ENCODE measurements around the gene CDC14A.
A peak's percentile ranks its signal among the peaks of the same experiment; 100 is the strongest.
"Not testable (repeated sequence)": the region's sequence is repeated elsewhere in the genome, so short reads cannot be mapped to it uniquely, and the experiment has no call there.

The CDC14A gene

GRCh38 chr1:100407390-100407789, 55.1 kb downstream of the CDC14A start:
- DNase-seq: not testable (repeated sequence)

DNA sequence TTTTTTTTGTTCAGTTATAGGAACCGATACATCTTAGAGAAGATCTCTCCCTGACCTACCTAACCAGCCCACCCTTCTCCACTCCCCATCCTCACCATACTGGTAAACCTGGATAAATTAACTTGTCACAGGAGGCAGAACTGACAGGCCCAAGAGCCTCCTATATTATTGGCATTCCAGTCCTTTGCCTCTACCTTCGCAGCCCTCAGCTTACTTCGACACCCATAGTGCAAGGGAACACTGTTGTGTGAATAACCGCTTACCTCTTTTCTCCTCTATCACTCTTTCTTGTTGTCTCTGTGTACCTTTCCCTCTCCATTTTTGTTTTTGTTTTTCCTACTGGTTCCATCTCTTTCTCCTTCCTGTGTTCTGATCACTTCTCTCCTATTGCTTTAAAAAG, 58.7 kb downstream of the CDC14A start:
- no peak for DNase-seq

GRCh38 chr1:100411574-100411973, 59.3 kb downstream of the CDC14A start:
- DNase-seq: no peak

DNA sequence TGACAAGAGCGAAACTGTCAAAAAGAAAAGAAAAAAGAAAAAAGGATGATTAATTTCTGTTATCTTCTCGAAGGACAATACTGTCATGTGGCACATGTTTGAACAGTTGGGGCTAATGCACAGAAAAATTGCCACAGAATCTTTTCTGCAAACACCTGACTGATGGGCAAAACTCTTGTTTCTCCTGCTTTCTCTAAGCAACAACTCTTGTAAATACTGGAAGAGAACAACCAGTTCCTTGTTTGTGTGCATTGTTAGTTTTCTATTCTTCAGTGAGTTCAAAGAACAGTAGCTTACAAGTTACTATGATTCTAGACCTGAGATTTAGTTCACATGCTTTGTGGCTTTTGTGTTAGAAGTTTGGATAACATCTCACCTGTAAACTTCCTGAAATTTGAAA, 60.7 kb downstream of the CDC14A start:
- DNase-seq: no peak

DNA sequence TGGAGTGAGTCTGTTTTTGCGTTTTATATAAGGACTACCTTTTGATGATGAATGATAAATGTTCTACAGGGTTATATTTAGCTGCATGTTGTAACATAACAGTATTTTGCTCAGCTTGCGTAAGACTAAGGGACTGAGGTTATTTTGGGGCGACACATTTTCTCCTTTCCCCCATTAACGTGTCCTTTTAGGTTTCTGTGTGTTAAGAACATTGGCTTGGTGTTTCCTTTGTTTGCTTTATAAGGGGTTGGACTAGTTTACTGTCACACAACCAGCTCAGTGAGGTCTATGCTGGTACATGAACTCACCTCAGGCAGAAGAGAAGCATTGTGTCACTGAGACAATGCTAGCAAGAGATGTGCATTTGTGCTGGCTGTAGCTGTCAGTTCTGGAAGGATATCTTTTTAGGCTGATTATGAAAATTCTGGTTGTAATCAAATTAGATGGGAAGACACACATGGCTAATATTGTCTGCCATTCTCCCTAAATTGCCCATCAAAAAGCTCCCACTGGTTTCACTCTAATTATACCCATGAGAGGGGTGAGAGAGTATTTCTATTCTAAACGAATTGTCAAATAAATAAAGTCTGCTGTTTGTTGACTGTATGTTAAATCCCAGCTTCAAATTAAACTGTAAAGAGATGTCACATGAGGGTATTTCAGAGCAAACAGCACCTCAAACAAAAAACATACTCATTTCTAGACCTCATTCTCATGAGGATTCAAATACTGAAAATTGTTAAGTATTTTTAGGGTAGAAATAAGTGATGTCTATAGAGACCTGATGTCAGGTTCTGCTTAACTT, 62.6 kb downstream of the CDC14A start:
- no peak for DNase-seq

DNA sequence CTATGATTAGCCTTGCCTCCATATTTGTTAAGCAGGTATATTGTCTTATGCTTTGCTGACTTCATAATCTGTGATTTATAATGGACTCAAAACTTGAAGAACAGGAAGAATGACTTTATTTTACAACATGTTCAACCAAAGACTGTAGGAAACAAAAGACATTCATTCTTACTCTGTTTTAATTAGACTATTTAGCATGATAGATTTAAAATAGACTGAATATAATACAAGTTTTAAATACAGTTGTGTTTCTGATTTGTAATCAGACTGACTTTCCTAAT, 63.1 kb downstream of the CDC14A start:
- no peak for DNase-seq

GRCh38 chr1:100419072-100419471, 66.8 kb downstream of the CDC14A start:
- no peak for DNase-seq

DNA sequence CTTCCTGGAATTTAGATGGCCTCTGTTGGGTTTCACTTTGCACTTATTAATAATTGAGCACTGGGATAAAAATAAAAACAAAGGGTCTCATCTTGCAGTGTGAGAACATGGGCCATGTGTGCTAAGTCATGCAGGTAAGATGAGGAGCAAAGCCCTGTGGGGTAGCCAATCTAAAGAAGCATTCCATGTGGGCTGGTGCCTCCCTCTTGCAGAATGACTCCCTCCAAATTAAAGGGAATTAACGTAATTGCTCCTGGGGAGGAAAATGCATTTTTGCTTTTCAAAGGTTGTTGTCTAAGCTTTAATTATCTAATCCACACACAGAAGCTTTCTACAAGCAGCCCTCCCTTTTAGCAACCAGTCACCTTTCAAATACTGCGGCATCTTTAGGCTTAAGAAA, 69.8 kb downstream of the CDC14A start:
- no peak for DNase-seq

DNA sequence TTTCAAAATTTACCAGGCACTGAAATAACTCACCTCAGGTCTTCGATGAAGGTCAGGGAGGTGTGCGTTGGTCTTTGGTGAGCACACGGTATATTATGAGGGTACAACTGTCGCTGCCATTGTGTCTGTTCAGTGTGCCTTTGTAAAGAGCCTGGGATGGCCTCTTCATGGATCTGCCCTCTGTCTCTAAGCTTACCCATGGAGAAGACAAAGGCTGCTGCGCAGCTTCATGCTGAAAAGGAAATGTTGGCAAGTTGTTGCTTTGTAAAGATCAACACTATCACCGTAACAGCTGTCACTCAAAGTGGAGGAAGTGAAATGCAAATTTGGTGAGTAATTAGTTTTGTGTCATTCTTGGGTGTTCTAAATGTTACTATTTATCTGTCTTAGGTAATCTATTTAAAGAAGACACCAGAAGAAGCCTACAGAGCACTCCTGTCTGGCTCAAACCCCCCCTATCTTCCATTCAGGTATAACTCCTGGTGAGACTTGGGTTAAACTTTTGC, 71.6 kb downstream of the CDC14A start:
- DNase-seq: no peak

GRCh38 chr1:100428160-100428559, 75.9 kb downstream of the CDC14A start:
- no peak for DNase-seq

DNA sequence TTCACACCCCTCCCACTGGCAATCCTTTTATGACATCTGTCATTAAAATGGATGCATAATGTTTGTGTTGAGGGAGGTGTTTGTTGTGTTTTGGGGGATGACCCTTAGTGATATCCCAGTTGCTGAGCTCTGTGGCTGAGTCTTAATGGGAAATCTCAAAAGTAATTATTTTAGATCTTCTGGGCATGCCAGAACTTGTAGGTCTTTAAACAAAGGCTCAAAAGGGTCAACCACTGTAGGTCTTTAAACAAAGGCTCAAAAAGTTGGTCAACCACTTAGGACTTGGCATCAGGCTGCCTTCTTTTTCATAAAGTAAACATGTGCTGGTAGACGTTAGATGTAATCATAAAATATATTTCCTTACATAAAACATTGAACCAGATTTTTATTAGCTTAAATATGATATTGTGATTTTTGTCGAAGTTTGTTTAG, 78.0 kb downstream of the CDC14A start:
- DNase-seq: no peak

- no peak for DNase-seq
These were observed 79.6 kb downstream of the CDC14A start for GRCh38 chr1:100431954-100432353.

DNA sequence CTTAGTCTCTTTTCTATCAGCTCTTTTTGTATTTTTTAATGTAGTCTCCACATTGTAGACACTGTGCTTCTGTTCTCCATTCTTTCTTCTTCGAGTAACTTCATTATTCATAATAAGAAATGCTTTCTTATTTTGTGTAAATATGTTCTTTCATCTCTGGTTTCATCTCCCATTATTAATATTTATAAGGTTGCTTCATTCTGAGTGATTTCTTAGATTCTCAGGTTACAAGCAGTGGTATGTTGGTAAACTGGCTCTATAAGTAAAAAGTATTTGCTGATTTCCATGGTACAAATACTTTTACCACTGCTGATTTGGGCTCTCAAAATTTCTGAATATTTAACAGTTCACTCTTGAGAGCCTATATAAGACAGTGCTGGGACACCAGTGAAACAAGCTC, 81.3 kb downstream of the CDC14A start:
- no peak for DNase-seq

DNA sequence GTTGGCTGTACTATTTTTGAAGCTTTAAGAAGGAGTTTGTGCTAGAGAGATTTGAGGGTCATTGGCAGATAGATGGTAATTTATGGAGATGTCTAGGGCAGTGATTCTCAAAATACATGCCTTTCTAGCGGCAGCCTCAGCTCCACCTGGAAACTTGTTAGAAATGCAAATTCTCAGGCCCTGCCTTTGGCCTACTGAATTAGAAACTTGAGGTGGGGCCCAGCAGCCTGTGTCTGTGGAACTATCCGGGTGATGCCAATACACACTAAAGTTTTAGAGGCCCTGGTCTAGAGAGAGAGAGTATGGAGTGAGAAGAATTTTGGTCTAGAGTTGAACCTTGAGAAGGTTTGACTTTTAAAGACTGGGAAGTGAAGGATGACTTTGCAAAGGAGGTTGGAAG, 82.5 kb downstream of the CDC14A start:
- no peak for DNase-seq

GRCh38 chr1:100438375-100438774, 86.1 kb downstream of the CDC14A start:
- DNase-seq: no peak

DNA sequence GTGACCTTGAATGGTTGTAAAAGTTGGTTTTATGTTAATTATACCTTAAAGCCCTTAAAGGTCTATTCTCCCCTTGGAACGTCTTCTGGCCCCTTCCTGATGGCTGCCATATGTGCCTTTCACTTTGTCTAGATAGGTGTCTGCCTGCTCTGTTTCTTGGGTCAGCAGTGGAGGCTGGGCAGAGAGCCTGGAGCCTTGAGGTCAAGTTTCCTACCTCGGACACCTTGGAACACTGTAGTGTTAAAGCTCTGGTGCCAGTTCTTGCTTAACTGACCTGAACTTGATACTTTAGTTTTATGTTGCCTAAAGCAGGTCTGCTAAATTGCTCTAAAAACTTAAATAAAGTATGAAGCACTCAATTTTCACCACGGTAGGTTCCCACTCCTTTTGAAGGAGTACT, 86.5 kb downstream of the CDC14A start:
- no peak for DNase-seq

- no peak for DNase-seq
These were observed 87.9 kb downstream of the CDC14A start for GRCh38 chr1:100440075-100440809.

DNA sequence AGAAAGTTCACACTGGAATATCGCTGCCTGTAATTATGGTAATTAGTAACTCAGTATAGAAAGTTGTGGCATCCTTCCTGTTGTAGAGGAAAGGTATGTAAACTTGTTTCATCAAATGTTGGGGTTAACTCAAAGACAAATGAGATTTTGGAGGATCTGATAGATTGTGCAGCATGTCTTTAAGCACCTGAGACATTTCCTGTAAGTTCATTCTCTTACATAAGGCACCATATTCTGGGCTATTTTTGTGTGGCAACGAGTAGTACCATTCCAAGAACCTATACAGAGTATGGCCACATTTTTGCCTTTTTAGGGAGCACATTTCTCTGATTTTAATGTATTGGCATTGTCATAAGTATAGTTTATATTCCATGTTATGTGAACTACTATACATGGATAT, 88.8 kb downstream of the CDC14A start:
- no peak for DNase-seq

- no peak for DNase-seq
These were observed 89.3 kb downstream of the CDC14A start for GRCh38 chr1:100441651-100442050.

DNA sequence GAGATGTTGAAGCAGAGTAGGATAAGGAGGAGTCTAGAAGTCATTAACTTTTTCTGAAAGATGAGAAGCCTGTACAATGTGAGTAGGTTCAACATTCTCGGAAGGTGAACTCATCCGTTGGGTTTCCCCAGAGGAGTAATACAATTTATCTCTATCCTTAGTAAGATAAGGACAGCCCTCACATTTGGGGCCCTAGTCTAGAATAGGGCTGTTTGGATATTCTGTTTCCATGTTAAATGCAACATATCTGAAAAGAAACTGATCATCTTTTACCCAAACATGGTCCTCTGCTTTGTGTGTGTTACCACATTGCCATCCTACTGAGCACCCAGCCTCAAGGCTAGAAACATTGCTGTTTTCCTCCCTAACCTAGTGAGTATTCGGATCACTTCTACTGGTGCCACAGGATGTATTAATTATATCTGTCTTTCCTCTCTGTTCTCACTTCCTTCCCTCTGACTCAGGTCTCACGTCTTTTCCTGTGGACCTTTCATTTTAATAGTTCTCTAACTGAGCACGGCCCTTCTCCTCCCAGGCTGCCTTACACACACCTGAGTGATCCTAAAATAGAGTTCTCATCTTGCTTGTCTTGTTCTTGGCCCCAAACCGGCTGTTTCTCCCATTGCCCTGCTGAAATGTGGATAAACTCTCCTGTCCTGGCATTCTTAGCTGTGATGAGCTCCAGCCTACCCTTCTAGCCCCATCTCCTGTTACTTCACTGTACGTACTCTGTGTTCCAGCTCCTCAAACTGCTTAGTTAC, 91.7 kb downstream of the CDC14A start:
- peak; percentile 21 for DNase-seq

DNA sequence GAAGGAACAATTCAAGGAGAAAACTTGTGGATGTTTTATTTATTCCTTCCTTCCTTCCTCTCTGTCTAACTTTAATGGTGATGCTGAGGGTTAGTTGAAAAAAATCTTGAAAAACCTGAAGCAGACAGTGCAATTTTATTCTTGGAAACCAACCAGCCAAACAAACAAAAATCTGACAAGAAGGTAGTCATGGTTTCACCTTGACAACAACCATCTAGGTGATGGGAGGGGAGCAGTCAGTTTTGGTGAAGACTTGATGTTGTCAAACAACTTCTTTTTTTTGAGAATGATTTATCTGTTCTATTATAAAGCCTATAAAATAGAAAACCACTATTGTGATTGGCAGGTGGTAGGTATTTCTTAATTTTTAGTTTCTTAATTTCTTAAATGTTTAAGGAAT, 93.3 kb downstream of the CDC14A start:
- DNase-seq: no peak

DNA sequence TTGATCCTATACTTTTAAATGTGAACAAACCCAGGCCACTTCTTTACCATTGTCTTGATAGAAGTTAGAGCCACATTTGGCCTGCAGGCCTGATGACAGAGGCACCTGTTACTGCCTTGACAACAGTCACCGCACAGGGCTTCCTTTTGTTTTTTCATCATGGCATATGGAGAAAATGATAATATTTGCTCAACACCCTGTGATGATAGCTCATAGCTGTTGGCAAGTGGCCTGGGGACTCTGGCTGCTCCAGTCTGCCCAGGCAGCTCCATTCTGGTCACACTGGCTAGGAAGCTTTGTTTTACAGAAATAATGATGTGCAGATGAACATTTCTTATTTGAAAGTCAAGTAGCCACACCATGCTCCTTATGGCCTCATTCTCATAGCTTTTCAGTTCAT, 96.1 kb downstream of the CDC14A start:
- no peak for DNase-seq

GRCh38 chr1:100449477-100449876, 97.2 kb downstream of the CDC14A start:
- DNase-seq: no peak

- no peak for DNase-seq
These were observed 100.3 kb downstream of the CDC14A start for GRCh38 chr1:100452641-100453040.

Data from KG1 (cell line).